GM12878 (cell line): Measurements from ENCODE around the gene KLF4. TPM values are rescaled to one million over a fixed set of nuclear protein-coding genes. Genes with fewer than 3 reads are reported as not detected.

ENCODE experiments used
- ATAC-seq: fragments of 200-7000 bp; cut with Tn5 transposase; 3 replicates; pipeline ENCODE4 v1.9.1; 2020; ENCODE audit warnings: mild to moderate bottlenecking, moderate library complexity
- BruUV-seq: library from RNA; stranded (reverse); fragments of 400-500 nt; replicated peaks from 2 replicates; lab custom pipeline; 2021; lab: Mats Ljungman, UMichigan
- CTCF ChIA-PET: fragments of 300-600 bp; sonication (Branson Sonifier 250); formaldehyde crosslinking; extraction: SDS; loops from one replicate; lab custom pipeline; 2021; ENCODE audit warnings: inconsistent platforms; lab: Yijun Ruan, JAX
- POLR2A ChIA-PET: fragments of 350-600 bp; formaldehyde crosslinking; extraction: SDS; loops from one replicate; lab custom pipeline; 2021; ENCODE audit warnings: inconsistent platforms; lab: Charles Lee
- RAD21 ChIA-PET: fragments of 300-600 bp; sonication (Branson Sonifier 250); formaldehyde crosslinking; loops from one replicate; lab custom pipeline; 2023; ENCODE audit warnings: antibody characterized with exemption; ENCODE audit not compliant: unreplicated experiment; lab: Charles Lee
- SMC1A ChIA-PET: fragments of 300-600 bp; sonication (Branson Sonifier 250); formaldehyde crosslinking; loops from one replicate; lab custom pipeline; 2023; ENCODE audit not compliant: unreplicated experiment, uncharacterized antibody; lab: Charles Lee
- DNase-seq: peaks from one replicate; pipeline ENCODE4 v3.0.0-alpha.2; 2011; ENCODE audit warnings: low read depth, low spot score
- FAIRE-seq: peaks from 3 replicates; lab custom pipeline; 2011; peaks lifted over from hg19 to GRCh38; lab: Jason Lieb, UNC
- H2AFZ ChIP-seq: 2 replicates; pipeline ENCODE4 v1.6.0; 2011; ENCODE audit warnings: low read depth, low read length, control low read depth; ENCODE audit not compliant: control insufficient read depth
- H3K27ac ChIP-seq: 2 replicates; pipeline ENCODE4 v1.5.1; 2011; ENCODE audit warnings: control low read depth; ENCODE audit not compliant: control insufficient read depth, insufficient read depth
- H3K27me3 ChIP-seq, 2 experiments: replicated peaks in 1 of 2; 2 replicates each; pipeline versions ENCODE4 v1.6.0 to v1.6.1; 2011; ENCODE audit warnings: low read length in 1 of 2; ENCODE audit not compliant: control insufficient read depth in 2 of 2, insufficient read depth in 2 of 2
- H3K36me3 ChIP-seq, 2 experiments: 2 replicates each; pipeline ENCODE4 v1.5.1; 2011; ENCODE audit warnings: low read length in 1 of 2; ENCODE audit not compliant: control insufficient read depth in 2 of 2, insufficient read depth in 2 of 2
- H3K4me1 ChIP-seq: 2 replicates; pipeline ENCODE4 v1.6.1; 2011; ENCODE audit warnings: mild to moderate bottlenecking, low read length, moderate library complexity, mixed read lengths; ENCODE audit not compliant: control insufficient read depth, insufficient read depth
- H3K4me2 ChIP-seq: 2 replicates; pipeline ENCODE4 v1.6.0; 2011; ENCODE audit warnings: control low read depth; ENCODE audit not compliant: control insufficient read depth, insufficient read depth
- H3K4me3 ChIP-seq: fragments of 200-600 bp; sonication (generic); 2 replicates; pipeline ENCODE4 v1.5.1; 2016
- H3K79me2 ChIP-seq: 2 replicates; pipeline ENCODE4 v1.6.0; 2011; ENCODE audit warnings: low read length; ENCODE audit not compliant: control insufficient read depth, insufficient read depth
- H3K9ac ChIP-seq: 2 replicates; pipeline ENCODE4 v1.8.0; 2011; ENCODE audit warnings: low read length, control low read depth, mixed read lengths; ENCODE audit not compliant: control insufficient read depth, insufficient read depth
- H3K9me3 ChIP-seq: replicated peaks from 3 replicates; pipeline ENCODE4 v1.5.1; 2011; ENCODE audit warnings: mild to moderate bottlenecking, low read length; ENCODE audit not compliant: control insufficient read depth, insufficient read depth
- H4K20me1 ChIP-seq: 2 replicates; pipeline ENCODE4 v1.6.0; 2011; ENCODE audit not compliant: control insufficient read depth, insufficient read depth
- ATF2 ChIP-seq: IDR thresholded peaks from 2 replicates; pipeline ENCODE4 v1.6.1; 2012; ENCODE audit warnings: low read length, inconsistent platforms
- BACH1 ChIP-seq: fragments of 450-650 bp; IDR thresholded peaks from 2 replicates; pipeline ENCODE4 v1.6.1; 2017; ENCODE audit warnings: mild to moderate bottlenecking, borderline replicate concordance
- CEBPB ChIP-seq, 2 experiments: fragments of 150-350 bp in 1 of 2; IDR thresholded peaks; 2 replicates each; pipeline ENCODE4 v1.6.1; 2012 to 2014; ENCODE audit warnings: low read depth in 2 of 2, low read length in 2 of 2, borderline replicate concordance in 1 of 2, inconsistent platforms in 1 of 2
- CHD2 ChIP-seq: IDR thresholded peaks from 2 replicates; pipeline ENCODE4 v1.6.1; 2011; ENCODE audit warnings: low read depth, low read length, improper control_type of control experiment, borderline replicate concordance
- DPF2 ChIP-seq: fragments of 450-650 bp; IDR thresholded peaks from 2 replicates; pipeline ENCODE4 v1.6.1; 2017; ENCODE audit warnings: mild to moderate bottlenecking
- FOXM1 ChIP-seq: IDR thresholded peaks from 2 replicates; pipeline ENCODE4 v1.6.1; 2012; ENCODE audit warnings: low read depth, mild to moderate bottlenecking, inconsistent platforms, low read length, moderate library complexity
- MTA2 ChIP-seq: fragments of 450-650 bp; IDR thresholded peaks from 2 replicates; pipeline ENCODE4 v1.6.1; 2016; ENCODE audit warnings: low read depth, mild to moderate bottlenecking, moderate library complexity
- NFXL1 ChIP-seq: fragments of 450-650 bp; IDR thresholded peaks from 2 replicates; pipeline ENCODE4 v1.6.1; 2017; ENCODE audit warnings: antibody characterized with exemption, mild to moderate bottlenecking, borderline replicate concordance
- NKRF ChIP-seq: fragments of 450-650 bp; conservative IDR thresholded peaks from 2 replicates; pipeline ENCODE4 v1.6.1; 2017; ENCODE audit warnings: mild to moderate bottlenecking, moderate library complexity
- PAX8 ChIP-seq: fragments of 450-650 bp; IDR thresholded peaks from 2 replicates; pipeline ENCODE4 v1.6.1; 2017; ENCODE audit warnings: mild to moderate bottlenecking, moderate library complexity
- PBX3 ChIP-seq: IDR thresholded peaks from 2 replicates; pipeline ENCODE4 v1.6.1; 2011; ENCODE audit warnings: mild to moderate bottlenecking, low read depth, low read length, moderate library complexity; ENCODE audit not compliant: insufficient replicate concordance
- PKNOX1 ChIP-seq: fragments of 450-650 bp; IDR thresholded peaks from 2 replicates; pipeline ENCODE4 v1.6.1; 2016; ENCODE audit warnings: mild to moderate bottlenecking
- REST ChIP-seq: IDR thresholded peaks from 2 replicates; pipeline ENCODE4 v1.6.1; 2012; ENCODE audit warnings: mild to moderate bottlenecking, low read depth, low read length
- SIX5 ChIP-seq: IDR thresholded peaks from 2 replicates; pipeline ENCODE4 v1.6.1; 2011; ENCODE audit warnings: mild to moderate bottlenecking, low read depth, low read length, moderate library complexity; ENCODE audit not compliant: severe bottlenecking
- SRF ChIP-seq, 2 experiments: IDR thresholded peaks; 2 replicates each; pipeline ENCODE4 v1.6.1; 2011; ENCODE audit warnings: low read depth in 2 of 2, low read length in 2 of 2, mild to moderate bottlenecking in 1 of 2, moderate library complexity in 1 of 2
- ZNF207 ChIP-seq: fragments of 450-650 bp; IDR thresholded peaks from 2 replicates; pipeline ENCODE4 v1.6.1; 2014; ENCODE audit warnings: antibody characterized with exemption, mild to moderate bottlenecking, borderline replicate concordance
- WGBS: methylation state at CpG from one replicate; pipeline ENCODE4 v1.1.6; 2016; ENCODE audit warnings: low lambda C conversion rate; ENCODE audit not compliant: insufficient replicate concordance, insufficient coverage; ENCODE audit errors: missing lambda C conversion rate; 5-methylcytosine and 5-hydroxymethylcytosine counted together
- in situ Hi-C: fragments of 300-500 bp; cut with MboI; formaldehyde crosslinking; loops from 9 replicates; pipeline ENCODE4 v1.14.3; 2018; ENCODE audit warnings: mixed read lengths
- intact Hi-C: fragments of 100-400 bp; cut with micrococcal nuclease; formaldehyde crosslinking; loops from one replicate; pipeline ENCODE4 v1.14.2; 2022; ENCODE audit not compliant: unreplicated experiment
- polyA plus RNA-seq, 11 experiments: library from polyadenylated mRNA; depleted of rRNA in 4 of 11; unstranded in 6 of 11; stranded (reverse) in 5 of 11; fragments of >200 nt; fragmentation: Nextera tagmentation in 4 of 11; fragmentation: Illumina TruSeq in 1 of 11; extraction: Ambion mirVana in 4 of 11; extraction: Trizol in 1 of 11; gene quantifications; 1 replicate in 1 of 11; 2 replicates in 10 of 11; pipeline versions ENCODE4 v1.2.1 to v1.2.3, GENCODE V29; 2011 to 2016; ENCODE audit warnings: inconsistent platforms in 2 of 11, missing spikeins in 2 of 11, low read depth in 1 of 11
- total RNA-seq, 4 experiments: library from RNA; depleted of rRNA in 3 of 4; stranded (reverse); fragments of >200 nt in 3 of 4; fragmentation: Illumina TruSeq in 1 of 4; extraction: Trizol in 1 of 4; gene quantifications; 2 replicates each; pipeline versions ENCODE4 v1.2.1 to v1.2.3, GENCODE V29; 2013 to 2021

Gene KLF4
- total and polyA plus RNA-seq, 10 of the 15 experiments (the other 5 are each of a cell fraction or from before 2014, with no cell fraction given): 0.03 to 0.40 (median 0.10) TPM; not detected in 1

- ATAC-seq (no peak), FAIRE-seq (no peak), DNase-seq (no peak)
- ChIA-PET RAD21 (no interaction called here), CTCF (no interaction called here), POLR2A (no interaction called here), SMC1A (interaction anchor here (1.6 kb wide), 1 partner anchor 9 kb away, joined by 4 read pairs; no protein-coding TSS in a partner anchor)
- WGBS: 41% methylated on average over 4 of the region's 4 CpGs
- Histone ChIP-seq H3K4me1 (no peaks in the 10 kb centered on the region), H3K27me3 (no peaks in the 10 kb centered on the region; a peak in 1 of 4 replicates), H3K36me3 (no peaks in the 10 kb centered on the region), H3K4me3 (no peak overlapping the region), H3K79me2 (no peaks in the 10 kb centered on the region), H3K9ac (no peak overlapping the region), H3K9me3 (no peaks in the 10 kb centered on the region), H3K4me2 (no peak overlapping the region), H4K20me1 (no peaks in the 10 kb centered on the region), H3K27ac (no peak overlapping the region), H2AFZ (no peak overlapping the region)
- BruUV-seq: no TSS peak
- intact Hi-C loops (no loop called here), in situ Hi-C loops (no loop called here)
- TF ChIP-seq ZNF207 (no peak), DPF2 (no peak), BACH1 (no peak), CEBPB (IDR thresholded peaks at IDR 0.05; ENCODE audit: borderline replicate concordance in 1 of 2, low read depth in 2 of 2, low read length in 2 of 2) (no peak), SRF (IDR thresholded peaks at IDR 0.05; ENCODE audit: low read depth in 2 of 2, low read length in 2 of 2) (no peak), SIX5 (no peak), FOXM1 (no peak), PKNOX1 (no peak), NFXL1 (no peak), PBX3 (no peak), ATF2 (no peak), CHD2 (no peak), MTA2 (no peak), NKRF (no peak), REST (no peak), PAX8 (no peak)
Observed at GRCh38 chr9:107447081-107447480, 42.5 kb downstream of the KLF4 start.
